HEK293T (cell line): ENCODE data around the gene ATP1B3.

Experiments
- ARNT ChIP-seq: fragments of 450-650 bp; IDR thresholded peaks from 2 replicates; pipeline ENCODE4 v1.6.1; 2017; ENCODE audit warnings: mild to moderate bottlenecking
- ELF4 ChIP-seq: fragments of 450-650 bp; IDR thresholded peaks from 2 replicates; pipeline ENCODE4 v1.6.1; 2017; ENCODE audit warnings: antibody characterized with exemption
- FOXA1 ChIP-seq: fragments of 450-650 bp; IDR thresholded peaks from 2 replicates; pipeline ENCODE4 v1.6.1; 2016; ENCODE audit warnings: mild to moderate bottlenecking
- FOXM1 ChIP-seq: fragments of 450-650 bp; IDR thresholded peaks from 2 replicates; pipeline ENCODE4 v1.6.1; 2017; ENCODE audit warnings: mild to moderate bottlenecking, borderline replicate concordance
- L3MBTL2 ChIP-seq: fragments of 450-650 bp; conservative IDR thresholded peaks from 2 replicates; pipeline ENCODE4 v1.6.1; 2016; ENCODE audit warnings: mild to moderate bottlenecking
- SP1 ChIP-seq: fragments of 450-650 bp; IDR thresholded peaks from 2 replicates; pipeline ENCODE4 v1.6.1; 2017

DNA sequence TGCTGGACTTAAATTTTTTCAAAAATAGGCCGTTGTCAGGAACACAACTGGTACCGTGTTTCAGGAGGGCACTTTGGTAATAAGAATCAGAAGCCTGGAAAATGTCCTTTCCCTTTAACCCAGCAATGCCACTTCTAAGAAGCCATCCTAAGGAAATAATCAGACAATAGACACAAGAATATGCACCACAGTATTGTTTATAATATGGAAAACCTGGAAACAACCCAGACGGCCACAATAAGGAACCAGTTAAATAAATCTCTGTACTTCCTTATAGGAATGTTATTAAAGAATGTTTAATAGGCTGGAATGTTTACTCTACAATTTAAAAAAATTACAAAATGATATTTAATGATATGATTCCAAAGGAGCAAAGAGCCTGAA is 30.4 kb upstream of the ATP1B3 start:
- TF ChIP-seq FOXA1 (no peak), L3MBTL2 (no peak), ELF4 (no peak), SP1 (no peak), FOXM1 (no peak), ARNT (no peak)
